GM13976 (cell line): ENCODE measurements around the gene RPS17.

Source experiments
- DNase-seq: peaks from one replicate; pipeline ENCODE4 v3.0.0; 2012; ENCODE audit warnings: low spot score
- in situ Hi-C: fragments of 300-500 bp; cut with MboI; formaldehyde crosslinking; loops from one replicate; pipeline ENCODE4 v1.12.0; 2022; ENCODE audit warnings: low sequenced_read_pairs, mixed read lengths, inconsistent platforms; ENCODE audit not compliant: unreplicated experiment
- TF ChIP-seq, protein P1 (sequence below): IDR thresholded peaks from 2 replicates; pipeline ENCODE4 v1.5.1; 2012; ENCODE audit warnings: borderline replicate concordance, mild to moderate bottlenecking; ENCODE audit not compliant: insufficient read depth; ENCODE audit errors: extremely low read depth, missing control alignments, control extremely low read depth

The RPS17 gene

DNA sequence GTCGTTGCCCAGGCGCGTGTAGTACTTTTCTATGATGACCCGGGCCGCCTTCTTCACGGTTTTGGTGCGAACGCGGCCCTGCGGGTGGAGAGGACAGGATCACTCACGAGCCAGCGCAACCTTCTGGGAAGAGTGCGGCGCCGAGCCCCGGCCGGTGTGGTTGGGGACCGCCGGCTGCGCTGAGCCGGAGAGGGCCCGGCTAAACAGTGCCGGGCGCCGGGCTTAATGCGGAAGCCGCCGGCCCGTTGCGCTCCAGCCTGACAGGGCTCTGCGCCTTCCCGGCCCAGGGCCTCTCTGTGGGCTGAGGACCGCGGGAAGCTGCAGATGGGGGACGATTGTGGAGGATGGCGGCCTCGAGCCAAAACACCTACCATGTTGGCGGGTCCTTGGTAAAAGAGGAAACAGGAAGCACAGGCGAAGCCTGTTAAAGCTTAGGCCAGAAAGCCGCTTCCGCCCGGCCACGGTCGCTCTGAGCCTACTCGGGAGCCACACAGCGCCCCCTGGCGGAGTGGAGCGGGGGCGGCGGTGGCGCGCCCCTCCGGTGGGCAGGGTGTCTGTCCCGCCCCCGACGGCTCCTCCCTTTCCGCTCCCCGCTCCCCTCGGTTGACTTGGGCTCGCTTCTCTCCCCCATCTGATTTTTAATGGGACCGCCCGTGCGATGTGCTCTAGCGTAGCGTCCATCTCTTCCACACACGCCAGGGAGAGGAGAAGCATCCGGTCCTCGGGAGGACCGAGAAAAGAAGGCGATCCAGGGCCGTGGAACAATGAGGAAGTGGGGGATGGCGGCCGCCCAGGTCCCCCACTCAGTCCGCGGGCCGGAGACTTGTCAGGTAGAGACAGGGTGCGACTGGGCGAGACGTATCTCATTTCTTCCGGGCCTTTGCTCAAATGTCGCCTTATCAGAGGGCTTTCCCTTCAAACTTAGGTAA is at the start of gene RPS17:
RPS17 (minus strand) TSS at position 403 of the 929 bp plus-strand sequence; CDS start at position 374, 29 bp downstream.
- TF ChIP-seq, protein P1, sequence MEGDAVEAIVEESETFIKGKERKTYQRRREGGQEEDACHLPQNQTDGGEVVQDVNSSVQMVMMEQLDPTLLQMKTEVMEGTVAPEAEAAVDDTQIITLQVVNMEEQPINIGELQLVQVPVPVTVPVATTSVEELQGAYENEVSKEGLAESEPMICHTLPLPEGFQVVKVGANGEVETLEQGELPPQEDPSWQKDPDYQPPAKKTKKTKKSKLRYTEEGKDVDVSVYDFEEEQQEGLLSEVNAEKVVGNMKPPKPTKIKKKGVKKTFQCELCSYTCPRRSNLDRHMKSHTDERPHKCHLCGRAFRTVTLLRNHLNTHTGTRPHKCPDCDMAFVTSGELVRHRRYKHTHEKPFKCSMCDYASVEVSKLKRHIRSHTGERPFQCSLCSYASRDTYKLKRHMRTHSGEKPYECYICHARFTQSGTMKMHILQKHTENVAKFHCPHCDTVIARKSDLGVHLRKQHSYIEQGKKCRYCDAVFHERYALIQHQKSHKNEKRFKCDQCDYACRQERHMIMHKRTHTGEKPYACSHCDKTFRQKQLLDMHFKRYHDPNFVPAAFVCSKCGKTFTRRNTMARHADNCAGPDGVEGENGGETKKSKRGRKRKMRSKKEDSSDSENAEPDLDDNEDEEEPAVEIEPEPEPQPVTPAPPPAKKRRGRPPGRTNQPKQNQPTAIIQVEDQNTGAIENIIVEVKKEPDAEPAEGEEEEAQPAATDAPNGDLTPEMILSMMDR = peak; percentile 97
- DNase-seq = peak; percentile 100
- in situ Hi-C loops = no loop called here

DNA sequence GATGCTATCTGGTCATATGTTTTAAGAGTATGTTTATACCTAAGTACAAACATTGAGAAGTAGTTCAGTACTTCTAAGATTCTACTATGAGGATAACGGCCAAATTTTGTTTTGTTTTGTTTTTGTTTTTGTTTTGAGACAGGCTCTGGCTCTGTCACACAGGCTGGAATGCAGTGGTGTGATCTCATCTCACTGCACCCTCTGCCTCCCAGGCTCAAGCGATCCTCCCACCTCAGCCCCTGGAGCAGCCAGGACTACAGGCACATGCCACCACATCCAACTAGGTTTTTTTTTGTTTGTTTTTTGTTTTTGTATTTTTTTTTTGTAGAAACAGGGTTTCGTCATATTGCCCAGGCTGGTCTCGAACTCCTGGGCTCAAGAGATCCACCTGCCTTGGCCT is 47.5 kb upstream of the RPS17 start:
- TF ChIP-seq, protein P1 = no peak
- DNase-seq = no peak
- in situ Hi-C loops = no loop called here

DNA sequence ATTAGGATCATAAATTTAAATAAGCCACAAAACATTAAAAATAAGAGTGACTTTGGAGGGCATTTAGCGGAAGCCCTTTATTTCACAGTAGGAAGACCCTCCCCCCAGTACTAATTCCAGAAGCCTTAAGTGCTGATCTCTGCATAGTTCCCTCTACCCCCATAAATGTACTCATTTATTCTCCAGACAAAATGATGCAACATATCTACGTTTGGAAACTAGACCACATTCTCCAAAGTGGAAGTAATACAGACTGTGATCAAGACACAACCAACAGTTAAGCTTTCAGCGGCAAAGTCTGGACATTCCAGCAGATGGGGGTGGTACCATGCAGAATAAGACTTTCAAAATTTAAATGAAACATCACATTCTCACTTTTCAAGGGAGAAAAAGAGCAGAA is 44.8 kb upstream of the RPS17 start:
- TF ChIP-seq, protein P1 = no peak
- DNase-seq = no peak
- in situ Hi-C loops = no loop called here

DNA sequence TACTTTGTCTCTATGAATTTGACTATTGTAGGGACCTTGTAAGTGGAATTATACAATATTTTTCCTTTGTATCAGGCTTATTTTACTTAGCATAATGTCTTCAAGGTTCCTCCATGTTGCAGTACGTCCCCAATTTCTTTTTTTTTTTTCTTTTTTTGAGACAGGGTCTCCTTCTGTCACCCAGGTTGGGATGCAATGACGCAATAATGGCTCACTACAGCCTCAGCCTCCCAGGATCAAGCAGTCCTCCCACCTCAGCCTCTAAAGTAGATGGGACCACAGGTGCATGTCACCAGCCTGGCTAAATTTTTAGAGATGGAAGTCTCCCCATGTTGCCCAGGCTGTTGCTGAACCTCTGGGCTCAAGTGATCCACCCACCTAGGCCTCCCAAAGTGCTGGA is 40.5 kb upstream of the RPS17 start:
- DNase-seq = no peak
- TF ChIP-seq, protein P1 = no peak
- in situ Hi-C loops = no loop called here

DNA sequence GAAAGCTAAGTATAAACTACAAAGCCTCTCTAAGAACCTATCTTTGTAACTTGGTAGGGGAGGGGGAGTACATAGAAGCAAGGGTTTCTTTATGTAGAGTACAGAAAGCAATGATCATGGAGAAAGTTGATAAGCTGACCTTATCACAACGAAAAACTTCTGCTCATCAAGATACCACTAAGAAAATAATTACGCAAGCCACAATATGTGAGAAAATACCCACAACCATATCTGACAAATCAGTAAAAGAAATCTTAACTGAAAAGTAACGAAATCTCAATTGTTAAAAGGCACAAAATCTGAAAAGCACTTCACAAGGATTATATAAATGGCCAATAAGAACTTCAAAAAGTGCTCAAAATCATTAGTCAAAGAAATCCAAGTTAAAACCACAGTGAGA is 35.1 kb upstream of the RPS17 start:
- in situ Hi-C loops = no loop called here
- TF ChIP-seq, protein P1 = no peak
- DNase-seq = no peak

DNA sequence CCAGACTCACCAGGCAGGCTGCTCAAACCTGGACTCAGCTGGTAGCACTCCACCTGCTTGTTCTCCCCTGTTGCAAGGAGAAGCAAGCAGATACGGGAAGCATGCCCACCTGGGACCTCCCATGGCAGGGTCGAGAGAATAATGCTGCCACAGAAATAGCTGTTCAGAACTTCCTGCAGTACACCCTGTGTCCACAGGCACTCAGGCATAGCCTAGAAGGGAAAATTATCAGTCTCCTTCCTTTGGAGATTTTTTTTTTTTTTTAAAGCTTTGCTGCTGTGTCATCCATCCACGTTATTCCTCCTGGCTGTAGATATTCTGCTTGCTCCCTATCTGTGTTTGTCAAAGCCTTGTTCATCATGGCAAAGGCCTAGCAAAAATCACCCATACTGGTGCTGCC is 32.7 kb upstream of the RPS17 start:
- in situ Hi-C loops = no loop called here
- no peak for DNase-seq
- TF ChIP-seq, protein P1 = no peak
